Gastroesophageal sphincter (tissue), 4 donors: Measurements from ENCODE around the gene RBM19. TPM values are rescaled to one million over a fixed set of nuclear protein-coding genes. Genes with fewer than 3 reads are reported as not detected.

ENCODE experiments used
- ATAC-seq: fragments of 150-250 bp; one replicate; pipeline ENCODE4 v1.9.1; 2016; ENCODE audit warnings: mild to moderate bottlenecking, moderate library complexity
- H3K27ac ChIP-seq, 4 donors: fragments of 200-600 bp; sonication (generic) in 3 of 4; 1 replicate in 3 of 4; 2 replicates in 1 of 4; pipeline ENCODE4 v1.5.1; 2016 to 2019
- H3K27me3 ChIP-seq: fragments of 200-600 bp; sonication (generic); one replicate; pipeline ENCODE4 v1.5.1; 2019
- H3K36me3 ChIP-seq, 2 donors: fragments of 200-600 bp; sonication (generic); one replicate each; pipeline ENCODE4 v1.5.1; 2019; ENCODE audit warnings: control low read depth in 1 of 2
- H3K4me1 ChIP-seq, 3 donors: fragments of 200-600 bp; sonication (generic); 1 replicate in 2 of 3; 2 replicates in 1 of 3; pipeline ENCODE4 v1.5.1; 2016 to 2019; ENCODE audit warnings: control low read depth in 2 of 3
- H3K4me3 ChIP-seq, 2 donors: fragments of 200-600 bp; sonication (generic); one replicate each; pipeline ENCODE4 v1.5.1; 2019; ENCODE audit warnings: mild to moderate bottlenecking in 1 of 2, moderate library complexity in 1 of 2
- H3K9me3 ChIP-seq, 3 donors: fragments of 200-600 bp; sonication (generic); one replicate each; pipeline ENCODE4 v1.5.1; 2017 to 2019; ENCODE audit warnings: control low read depth in 2 of 3
- EP300 ChIP-seq: sonication (generic); formaldehyde crosslinking; IDR thresholded peaks from one replicate; pipeline ENCODE4 v1.6.1; 2017; ENCODE audit warnings: antibody characterized with exemption, mild to moderate bottlenecking
- POLR2A ChIP-seq, 2 donors: fragments of 450-650 bp; IDR thresholded peaks; one replicate each; pipeline ENCODE4 v1.6.1; 2017; ENCODE audit warnings: antibody characterized with exemption in 2 of 2, mild to moderate bottlenecking in 2 of 2, moderate library complexity in 1 of 2
- POLR2AphosphoS5 ChIP-seq: sonication (generic); formaldehyde crosslinking; IDR thresholded peaks from one replicate; pipeline ENCODE4 v1.6.1; 2017; ENCODE audit warnings: antibody characterized with exemption
- WGBS, 2 donors: methylation state at CpG; one replicate each; pipeline ENCODE4 v1.1.5; 2018; ENCODE audit warnings: low coverage in 1 of 2; 5-methylcytosine and 5-hydroxymethylcytosine counted together
- total RNA-seq, 4 donors: library from RNA; depleted of rRNA; stranded (reverse); fragments of >200 nt; gene quantifications; one replicate each; pipeline ENCODE4 v1.1.0, GENCODE V29; 2016
- TF ChIP-seq, protein P1 (sequence below), 4 experiments: fragments of 200-600 bp in 2 of 4; fragments of 450-650 bp in 2 of 4; sonication (generic) in 1 of 4; IDR thresholded peaks; one replicate each; pipeline ENCODE4 v1.5.1; 2017 to 2019; ENCODE audit warnings: antibody characterized with exemption in 4 of 4, mild to moderate bottlenecking in 2 of 4, moderate library complexity in 2 of 4

RBM19 gene
- total RNA-seq, 4 donors from 2014 or later = 24.5 to 45.3 (median 33.9) TPM

DNA sequence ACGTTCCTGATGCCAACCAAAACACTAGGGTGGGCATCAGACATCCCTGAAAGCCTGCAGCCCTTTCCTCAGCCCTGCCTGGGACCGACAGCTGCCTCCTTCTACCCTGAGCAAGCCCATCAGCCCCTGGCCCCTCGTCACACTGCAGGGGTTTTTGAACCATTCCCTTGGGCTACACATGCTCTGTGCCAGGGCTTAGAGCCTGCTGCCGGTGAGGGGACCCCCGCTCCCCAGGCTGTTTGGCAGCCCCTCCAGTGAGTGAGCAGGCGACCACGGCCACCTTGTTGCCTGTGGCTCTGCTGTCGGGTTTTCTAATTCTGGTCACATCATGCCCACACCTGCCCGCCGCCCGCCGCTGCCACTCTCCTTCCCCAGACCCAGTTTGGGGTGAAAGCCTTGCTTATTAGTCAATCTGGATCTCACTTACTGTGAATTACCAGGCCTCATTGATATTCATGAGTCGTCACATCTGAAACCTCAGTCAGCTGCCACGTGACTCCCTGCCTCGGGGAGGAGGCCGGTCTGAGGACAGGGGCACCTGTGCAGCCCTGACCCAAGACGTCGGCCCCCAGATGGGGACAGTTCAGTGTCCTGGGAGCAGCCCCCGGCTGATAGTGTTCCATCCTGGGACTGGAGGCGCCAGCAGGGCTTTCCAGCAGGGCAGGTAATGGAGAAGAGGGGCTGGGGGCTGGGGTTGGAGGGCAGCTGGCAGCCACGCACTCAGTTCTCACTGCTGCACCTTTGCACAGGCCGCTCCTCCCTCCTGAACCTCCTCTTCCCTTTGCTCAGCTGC lies 163.0 kb downstream of the RBM19 start:
- H3K4me1 ChIP-seq = no peaks in the 10 kb centered on the region
- ATAC-seq = no peak
- no peak for TF ChIP-seq POLR2A (IDR thresholded peaks at IDR 0.05)
- TF ChIP-seq, protein P1, sequence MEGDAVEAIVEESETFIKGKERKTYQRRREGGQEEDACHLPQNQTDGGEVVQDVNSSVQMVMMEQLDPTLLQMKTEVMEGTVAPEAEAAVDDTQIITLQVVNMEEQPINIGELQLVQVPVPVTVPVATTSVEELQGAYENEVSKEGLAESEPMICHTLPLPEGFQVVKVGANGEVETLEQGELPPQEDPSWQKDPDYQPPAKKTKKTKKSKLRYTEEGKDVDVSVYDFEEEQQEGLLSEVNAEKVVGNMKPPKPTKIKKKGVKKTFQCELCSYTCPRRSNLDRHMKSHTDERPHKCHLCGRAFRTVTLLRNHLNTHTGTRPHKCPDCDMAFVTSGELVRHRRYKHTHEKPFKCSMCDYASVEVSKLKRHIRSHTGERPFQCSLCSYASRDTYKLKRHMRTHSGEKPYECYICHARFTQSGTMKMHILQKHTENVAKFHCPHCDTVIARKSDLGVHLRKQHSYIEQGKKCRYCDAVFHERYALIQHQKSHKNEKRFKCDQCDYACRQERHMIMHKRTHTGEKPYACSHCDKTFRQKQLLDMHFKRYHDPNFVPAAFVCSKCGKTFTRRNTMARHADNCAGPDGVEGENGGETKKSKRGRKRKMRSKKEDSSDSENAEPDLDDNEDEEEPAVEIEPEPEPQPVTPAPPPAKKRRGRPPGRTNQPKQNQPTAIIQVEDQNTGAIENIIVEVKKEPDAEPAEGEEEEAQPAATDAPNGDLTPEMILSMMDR (IDR thresholded peaks at IDR 0.05) = no peak
- TF ChIP-seq POLR2AphosphoS5 = no peak
- no peak for TF ChIP-seq EP300
- H3K27ac ChIP-seq = no peak overlapping the region
- 75 to 76% methylated on average over 5 to 6 of the region's 22 CpGs for WGBS, 2 donors
- H3K4me3 ChIP-seq = no peak overlapping the region
- H3K9me3 ChIP-seq = peaks cover 0 to 24% (median 0%) of the 10 kb centered on the region in 3 donors
- H3K36me3 ChIP-seq = no peaks in the 10 kb centered on the region
- no peaks in the 10 kb centered on the region for H3K27me3 ChIP-seq

DNA sequence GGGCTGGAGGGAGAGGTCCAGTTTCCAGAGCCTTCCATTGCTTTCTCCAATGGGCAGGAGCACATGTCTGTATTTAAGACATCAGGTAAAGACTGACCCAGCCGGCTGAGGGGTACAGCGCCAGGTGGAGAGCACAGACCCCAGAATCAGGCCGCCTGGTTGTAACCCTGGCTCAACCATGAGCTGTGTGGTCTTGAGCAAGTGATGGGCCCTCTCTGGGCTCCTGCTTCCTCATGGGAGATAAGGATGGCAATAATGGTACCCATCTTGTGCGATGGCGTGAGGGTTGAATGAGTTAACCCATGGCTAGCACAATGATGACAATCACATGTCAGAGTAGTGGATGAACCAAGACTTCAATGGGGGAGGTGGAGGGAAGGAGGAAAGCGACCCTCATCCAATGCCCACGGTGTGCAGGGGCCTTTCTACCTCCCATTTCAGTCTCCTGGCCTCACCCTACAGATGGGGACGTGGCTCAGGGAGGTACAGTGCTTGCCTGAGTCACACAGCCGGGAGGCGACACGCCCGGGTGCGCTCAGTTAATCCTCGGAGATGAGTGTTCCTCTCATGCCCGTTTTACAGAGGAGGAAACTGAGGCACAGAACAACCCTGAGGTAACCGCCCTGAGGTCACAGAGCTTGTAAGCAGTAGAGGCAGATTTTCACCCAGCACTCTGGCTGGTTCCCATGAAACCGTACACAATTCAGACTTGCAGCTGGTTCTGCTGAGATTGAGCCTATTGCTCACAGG lies 163.9 kb downstream of the RBM19 start:
- TF ChIP-seq, protein P1 (IDR thresholded peaks at IDR 0.05) = no peak
- TF ChIP-seq EP300 = no peak
- no peak for TF ChIP-seq POLR2AphosphoS5
- TF ChIP-seq POLR2A (IDR thresholded peaks at IDR 0.05) = no peak
- no peaks in the 10 kb centered on the region for H3K4me1 ChIP-seq
- no peak for ATAC-seq
- H3K27me3 ChIP-seq = peaks cover 5% of the 10 kb centered on the region
- no peaks in the 10 kb centered on the region for H3K36me3 ChIP-seq
- 92 to 100% methylated on average over 1 to 4 of the region's 17 CpGs for WGBS, 2 donors
- no peak overlapping the region for H3K27ac ChIP-seq
- H3K4me3 ChIP-seq = no peak overlapping the region
- peaks cover 0 to 14% (median 0%) of the 10 kb centered on the region in 3 donors for H3K9me3 ChIP-seq

DNA sequence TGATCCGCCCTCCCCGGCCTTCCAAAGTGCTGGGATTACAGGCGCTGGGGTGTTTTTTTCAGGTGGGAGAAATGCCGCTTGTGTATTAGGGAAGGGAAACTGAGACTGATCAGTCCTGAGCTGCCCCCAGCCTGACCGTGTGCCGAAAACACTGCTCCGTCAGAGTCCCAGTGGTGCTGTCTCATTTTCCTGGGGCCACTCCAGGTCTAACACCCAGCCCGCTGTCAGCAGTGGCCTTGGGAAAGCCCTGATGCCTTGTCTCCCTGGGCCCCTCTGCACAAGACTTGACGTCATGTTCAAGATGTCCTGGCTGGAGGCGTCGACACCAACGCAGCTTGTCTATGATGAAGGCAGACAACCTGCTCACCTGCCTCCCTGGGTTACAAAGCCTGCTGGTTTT lies 165.9 kb downstream of the RBM19 start:
- H3K4me1 ChIP-seq = no peaks in the 10 kb centered on the region
- no peak for ATAC-seq
- no CpG with 5 or more reads among the region's 12 CpGs for WGBS, 2 donors
- no peak overlapping the region for H3K27ac ChIP-seq
- no peaks in the 10 kb centered on the region for H3K9me3 ChIP-seq
- no peak overlapping the region for H3K4me3 ChIP-seq
- H3K27me3 ChIP-seq = peaks cover 7% of the 10 kb centered on the region
- no peaks in the 10 kb centered on the region for H3K36me3 ChIP-seq
- TF ChIP-seq POLR2AphosphoS5 (no peak), POLR2A (IDR thresholded peaks at IDR 0.05) (no peak), EP300 (no peak)
- TF ChIP-seq, protein P1 (IDR thresholded peaks at IDR 0.05) = no peak

DNA sequence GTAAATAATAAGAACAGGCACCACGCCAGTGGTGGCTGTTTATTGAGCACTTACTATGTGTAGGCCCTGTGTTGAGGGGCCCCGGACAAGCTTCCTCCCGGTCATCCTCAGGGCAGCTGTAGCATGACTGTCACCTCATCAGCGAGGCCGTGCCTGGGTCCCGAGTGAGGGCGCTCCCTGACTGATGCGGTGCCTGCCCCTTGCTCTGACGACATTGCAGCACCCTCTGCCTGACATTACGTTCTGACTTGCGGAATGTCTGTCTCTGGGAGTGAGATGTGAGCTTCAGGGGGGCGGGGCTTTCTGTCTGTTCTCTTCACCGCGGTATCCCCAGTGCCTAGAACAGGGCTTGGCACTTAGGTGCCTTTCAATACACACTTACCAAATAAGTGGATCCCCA lies 167.6 kb downstream of the RBM19 start:
- Histone ChIP-seq H3K27ac (no peak overlapping the region), H3K36me3 (no peaks in the 10 kb centered on the region), H3K9me3 (no peaks in the 10 kb centered on the region), H3K27me3 (peaks cover 7% of the 10 kb centered on the region), H3K4me1 (no peaks in the 10 kb centered on the region), H3K4me3 (no peak overlapping the region)
- ATAC-seq = no peak
- TF ChIP-seq, protein P1 (IDR thresholded peaks at IDR 0.05) = no peak
- TF ChIP-seq EP300 (no peak), POLR2AphosphoS5 (no peak), POLR2A (IDR thresholded peaks at IDR 0.05) (no peak)
- WGBS, 2 donors = 67% methylated on average over 1 of the region's 14 CpGs

DNA sequence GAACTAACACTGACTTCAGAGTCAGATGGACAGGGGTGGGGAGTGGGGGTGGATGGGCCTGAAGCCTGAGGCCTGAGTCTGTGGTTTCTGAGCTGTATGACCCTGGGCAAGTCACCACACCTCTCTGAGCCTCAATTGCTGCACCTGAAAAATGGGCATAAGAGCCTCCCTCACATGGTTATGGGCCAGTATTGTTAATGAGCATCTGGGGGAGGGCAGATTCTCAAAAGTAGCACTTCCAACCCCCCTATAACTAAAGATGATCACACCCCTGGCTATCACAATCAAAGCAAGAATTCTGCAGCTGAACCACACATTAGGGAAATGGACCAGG lies 168.6 kb downstream of the RBM19 start:
- no peaks in the 10 kb centered on the region for H3K9me3 ChIP-seq
- H3K4me3 ChIP-seq = no peak overlapping the region
- no peaks in the 10 kb centered on the region for H3K4me1 ChIP-seq
- no peak for ATAC-seq
- peaks cover 7% of the 10 kb centered on the region for H3K27me3 ChIP-seq
- TF ChIP-seq POLR2A (IDR thresholded peaks at IDR 0.05) (no peak), EP300 (no peak), POLR2AphosphoS5 (no peak)
- TF ChIP-seq, protein P1 (IDR thresholded peaks at IDR 0.05) = no peak
- no peaks in the 10 kb centered on the region for H3K36me3 ChIP-seq
- H3K27ac ChIP-seq = no peak overlapping the region
